Tibial nerve (tissue), 3 donors: ENCODE data around the gene ZBTB12.

Experiments used
- POLR2A ChIP-seq, 2 donors: fragments of 450-650 bp; IDR thresholded peaks; one replicate each; pipeline ENCODE4 v1.6.1; 2017; ENCODE audit warnings: antibody characterized with exemption in 2 of 2, mild to moderate bottlenecking in 2 of 2, moderate library complexity in 2 of 2
- TF ChIP-seq, protein P1 (sequence below), 5 experiments: fragments of 200-600 bp in 3 of 5; fragments of 450-650 bp in 2 of 5; sonication (generic) in 3 of 5; IDR thresholded peaks; one replicate each; pipeline ENCODE4 v1.5.1; 2016 to 2019; ENCODE audit warnings: antibody characterized with exemption in 5 of 5, mild to moderate bottlenecking in 3 of 5, moderate library complexity in 2 of 5

DNA sequence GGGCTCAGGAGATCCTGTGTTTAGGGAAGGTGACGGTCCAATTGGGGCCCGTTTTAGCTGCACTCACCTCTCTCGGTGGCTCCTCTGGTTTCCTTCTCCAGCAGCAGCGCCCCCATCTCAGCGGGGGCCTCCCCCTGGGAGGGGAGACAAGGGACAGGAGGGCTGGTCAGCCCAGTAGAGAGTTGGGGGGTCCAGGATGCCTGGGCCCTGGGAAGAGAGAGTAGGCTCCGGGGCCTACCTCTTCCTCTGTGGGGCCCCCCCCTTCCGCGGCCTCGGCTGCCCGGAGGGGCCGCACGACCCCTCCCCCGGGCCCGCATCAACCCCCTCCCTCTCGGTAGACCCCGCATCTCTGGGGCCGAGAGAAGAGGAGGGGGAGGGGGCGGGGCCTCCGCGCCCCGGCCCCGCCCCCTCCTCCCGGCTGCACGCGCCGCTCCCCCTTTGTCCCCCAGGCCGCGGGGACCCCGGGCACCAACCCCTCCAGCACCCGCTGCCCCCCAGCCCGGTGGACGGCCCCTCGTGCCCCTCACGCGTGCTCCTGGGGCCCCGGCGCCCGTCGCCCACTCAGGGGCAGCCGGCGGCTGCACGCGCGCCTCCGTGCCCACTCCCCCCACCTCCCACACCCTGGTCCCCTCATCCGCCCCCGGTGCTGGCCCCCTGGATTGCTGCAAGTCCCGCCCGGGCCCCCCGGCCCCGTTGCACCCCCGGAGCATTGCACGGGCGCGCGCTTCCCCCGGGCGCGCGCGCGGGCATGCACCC is 4.9 kb downstream of the ZBTB12 start:
- TF ChIP-seq, protein P1, sequence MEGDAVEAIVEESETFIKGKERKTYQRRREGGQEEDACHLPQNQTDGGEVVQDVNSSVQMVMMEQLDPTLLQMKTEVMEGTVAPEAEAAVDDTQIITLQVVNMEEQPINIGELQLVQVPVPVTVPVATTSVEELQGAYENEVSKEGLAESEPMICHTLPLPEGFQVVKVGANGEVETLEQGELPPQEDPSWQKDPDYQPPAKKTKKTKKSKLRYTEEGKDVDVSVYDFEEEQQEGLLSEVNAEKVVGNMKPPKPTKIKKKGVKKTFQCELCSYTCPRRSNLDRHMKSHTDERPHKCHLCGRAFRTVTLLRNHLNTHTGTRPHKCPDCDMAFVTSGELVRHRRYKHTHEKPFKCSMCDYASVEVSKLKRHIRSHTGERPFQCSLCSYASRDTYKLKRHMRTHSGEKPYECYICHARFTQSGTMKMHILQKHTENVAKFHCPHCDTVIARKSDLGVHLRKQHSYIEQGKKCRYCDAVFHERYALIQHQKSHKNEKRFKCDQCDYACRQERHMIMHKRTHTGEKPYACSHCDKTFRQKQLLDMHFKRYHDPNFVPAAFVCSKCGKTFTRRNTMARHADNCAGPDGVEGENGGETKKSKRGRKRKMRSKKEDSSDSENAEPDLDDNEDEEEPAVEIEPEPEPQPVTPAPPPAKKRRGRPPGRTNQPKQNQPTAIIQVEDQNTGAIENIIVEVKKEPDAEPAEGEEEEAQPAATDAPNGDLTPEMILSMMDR (IDR thresholded peaks at IDR 0.05) = no peak
- no peak for TF ChIP-seq POLR2A (IDR thresholded peaks at IDR 0.05)
